Astrocyte (in vitro differentiated cells and primary cell): ENCODE results near the gene HS3ST1. TPM values are rescaled to one million over a fixed set of nuclear protein-coding genes. Genes with fewer than 3 reads are reported as not detected.

Experiments
- DNase-seq: peaks from one replicate; pipeline ENCODE4 v3.0.0-alpha.2; 2010; ENCODE audit warnings: low read depth
- FAIRE-seq: peaks from 2 replicates; lab custom pipeline; 2011; peaks lifted over from hg19 to GRCh38; lab: Jason Lieb, UNC
- H2AFZ ChIP-seq: 2 replicates; pipeline ENCODE4 v1.6.0; 2012; ENCODE audit warnings: low read depth, low read length, inconsistent platforms
- H3K27ac ChIP-seq: 2 replicates; pipeline ENCODE4 v1.5.1; 2011; ENCODE audit warnings: low read depth, low read length, inconsistent platforms
- H3K27me3 ChIP-seq: 2 replicates; pipeline ENCODE4 v1.6.0; 2011; ENCODE audit warnings: low read length, inconsistent platforms; ENCODE audit not compliant: insufficient read depth
- H3K36me3 ChIP-seq: 2 replicates; pipeline ENCODE4 v1.5.1; 2011; ENCODE audit warnings: low read length, inconsistent platforms; ENCODE audit not compliant: insufficient read depth
- H3K4me1 ChIP-seq: 2 replicates; pipeline ENCODE4 v1.5.1; 2011; ENCODE audit warnings: low read length, inconsistent platforms; ENCODE audit not compliant: insufficient read depth
- H3K4me2 ChIP-seq: 2 replicates; pipeline ENCODE4 v1.6.0; 2012; ENCODE audit warnings: low read length, inconsistent platforms
- H3K4me3 ChIP-seq: 2 replicates; pipeline ENCODE4 v1.5.1; 2011; ENCODE audit warnings: low read depth, mild to moderate bottlenecking, low read length, inconsistent platforms; ENCODE audit not compliant: insufficient read depth
- H3K79me2 ChIP-seq: 2 replicates; pipeline ENCODE4 v1.6.0; 2012; ENCODE audit warnings: mild to moderate bottlenecking, low read length, inconsistent platforms; ENCODE audit not compliant: insufficient read depth
- H3K9ac ChIP-seq: 2 replicates; pipeline ENCODE4 v1.6.0; 2012; ENCODE audit warnings: mild to moderate bottlenecking, low read length, inconsistent platforms
- H3K9me3 ChIP-seq: 2 replicates; pipeline ENCODE4 v1.5.1; 2012; ENCODE audit warnings: low read depth, mild to moderate bottlenecking, low read length, inconsistent platforms; ENCODE audit not compliant: insufficient read depth
- H4K20me1 ChIP-seq: 2 replicates; pipeline ENCODE4 v1.6.0; 2012; ENCODE audit warnings: low read length, inconsistent platforms; ENCODE audit not compliant: insufficient read depth
- H3K27ac Mint-ChIP-seq: one replicate; pipeline ENCODE4 v1.8.0; 2021; ENCODE audit warnings: mild to moderate bottlenecking, mixed read lengths; ENCODE audit not compliant: unreplicated experiment
- H3K27me3 Mint-ChIP-seq: one replicate; pipeline ENCODE4 v1.8.0; 2021; ENCODE audit warnings: low read depth, mixed read lengths; ENCODE audit not compliant: unreplicated experiment
- H3K36me3 Mint-ChIP-seq: one replicate; pipeline ENCODE4 v1.8.0; 2021; ENCODE audit warnings: low read depth, mixed read lengths; ENCODE audit not compliant: unreplicated experiment
- H3K4me1 Mint-ChIP-seq: one replicate; pipeline ENCODE4 v1.8.0; 2021; ENCODE audit warnings: low read depth, mixed read lengths; ENCODE audit not compliant: unreplicated experiment
- H3K4me3 Mint-ChIP-seq: one replicate; pipeline ENCODE4 v1.8.0; 2021; ENCODE audit warnings: mild to moderate bottlenecking, moderate library complexity, mixed read lengths; ENCODE audit not compliant: unreplicated experiment
- H3K9me3 Mint-ChIP-seq: one replicate; pipeline ENCODE4 v1.8.0; 2021; ENCODE audit warnings: mild to moderate bottlenecking, mixed read lengths; ENCODE audit not compliant: unreplicated experiment
- CTCF ChIP-seq: IDR thresholded peaks from 2 replicates; pipeline ENCODE4 v1.5.1; 2011; ENCODE audit warnings: low read depth, mild to moderate bottlenecking, inconsistent platforms, low read length, moderate library complexity; ENCODE audit not compliant: insufficient read depth
- EZH2 ChIP-seq: IDR thresholded peaks from 2 replicates; pipeline ENCODE4 v1.6.1; 2012; ENCODE audit warnings: mild to moderate bottlenecking, low read length, inconsistent platforms; ENCODE audit not compliant: insufficient read depth
- total RNA-seq: library from RNA; stranded (reverse); gene quantifications from 2 replicates; pipeline ENCODE4 v1.2.1, GENCODE V29; 2021

The HS3ST1 gene
- total RNA-seq, 1 donor from 2014 or later = 0.18 TPM

- Histone ChIP-seq H4K20me1 (no peaks in the 10 kb centered on the region), H3K4me3 (no peak overlapping the region), H2AFZ (no peak overlapping the region), H3K36me3 (no peaks in the 10 kb centered on the region), H3K79me2 (no peaks in the 10 kb centered on the region), H3K9me3 (no peaks in the 10 kb centered on the region), H3K27ac (no peak overlapping the region), H3K9ac (no peak overlapping the region), H3K27me3 (no peaks in the 10 kb centered on the region), H3K4me2 (no peak overlapping the region), H3K4me1 (no peaks in the 10 kb centered on the region)
- DNase-seq (no peak), FAIRE-seq (no peak)
- Mint-ChIP-seq H3K27me3 (peaks cover 13% of the 10 kb centered on the region), H3K4me1 (no peaks in the 10 kb centered on the region), H3K9me3 (peaks cover 2% of the 10 kb centered on the region), H3K27ac (no peak overlapping the region), H3K4me3 (no peak overlapping the region), H3K36me3 (no peaks in the 10 kb centered on the region)
- no peak for TF ChIP-seq CTCF
- TF ChIP-seq EZH2 = no peak
Measured at GRCh38 chr4:11439836-11440235, 11.1 kb upstream of the HS3ST1 start.

GRCh38 chr4:11438647-11439046 lies 10.0 kb upstream of the HS3ST1 start:
- Histone ChIP-seq H3K36me3 (no peaks in the 10 kb centered on the region), H2AFZ (no peak overlapping the region), H3K4me1 (no peaks in the 10 kb centered on the region), H4K20me1 (no peaks in the 10 kb centered on the region), H3K79me2 (no peaks in the 10 kb centered on the region), H3K27me3 (no peaks in the 10 kb centered on the region), H3K9ac (no peak overlapping the region), H3K27ac (no peak overlapping the region), H3K9me3 (no peaks in the 10 kb centered on the region), H3K4me2 (no peak overlapping the region), H3K4me3 (no peak overlapping the region)
- H3K9me3 Mint-ChIP-seq = peaks cover 2% of the 10 kb centered on the region
- H3K27ac Mint-ChIP-seq = no peak overlapping the region
- TF ChIP-seq EZH2 = no peak
- TF ChIP-seq CTCF = no peak
- DNase-seq (no peak), FAIRE-seq (no peak)
- H3K4me3 Mint-ChIP-seq = no peak overlapping the region
- H3K36me3 Mint-ChIP-seq = no peaks in the 10 kb centered on the region
- H3K4me1 Mint-ChIP-seq = no peaks in the 10 kb centered on the region
- peaks cover 11% of the 10 kb centered on the region for H3K27me3 Mint-ChIP-seq

- no peak overlapping the region for H3K27ac Mint-ChIP-seq
Measured at GRCh38 chr4:11436673-11437072, 8.0 kb upstream of the HS3ST1 start.

More at GRCh38 chr4:11436673-11437072, 8.0 kb upstream of the HS3ST1 start:
- Histone ChIP-seq H3K27me3 (peaks cover 6% of the 10 kb centered on the region), H3K79me2 (no peaks in the 10 kb centered on the region), H2AFZ (no peak overlapping the region), H3K4me1 (no peaks in the 10 kb centered on the region), H3K4me3 (no peak overlapping the region), H3K9ac (no peak overlapping the region), H4K20me1 (no peaks in the 10 kb centered on the region), H3K4me2 (no peak overlapping the region), H3K9me3 (no peaks in the 10 kb centered on the region), H3K27ac (no peak overlapping the region), H3K36me3 (no peaks in the 10 kb centered on the region)
- H3K4me3 Mint-ChIP-seq = no peak overlapping the region
- FAIRE-seq = no peak
- H3K4me1 Mint-ChIP-seq = no peaks in the 10 kb centered on the region
- no peaks in the 10 kb centered on the region for H3K36me3 Mint-ChIP-seq
- TF ChIP-seq CTCF = no peak
- TF ChIP-seq EZH2 = no peak
- H3K27me3 Mint-ChIP-seq = peaks cover 19% of the 10 kb centered on the region
- peaks cover 2% of the 10 kb centered on the region for H3K9me3 Mint-ChIP-seq
- DNase-seq = no peak
